ENCODE data around the gene KCNC3. TPM values are rescaled to one million over a fixed set of nuclear protein-coding genes. Genes with fewer than 3 reads are reported as not detected.
A peak's percentile ranks its signal among the peaks of the same experiment; 100 is the strongest.

The KCNC3 gene
- 1 to 10 TPM; 1.4 to 2.0 TPM for total RNA-seq
- total RNA-seq: 0.23 to 0.98 reads per million in 2 donors

DNA sequence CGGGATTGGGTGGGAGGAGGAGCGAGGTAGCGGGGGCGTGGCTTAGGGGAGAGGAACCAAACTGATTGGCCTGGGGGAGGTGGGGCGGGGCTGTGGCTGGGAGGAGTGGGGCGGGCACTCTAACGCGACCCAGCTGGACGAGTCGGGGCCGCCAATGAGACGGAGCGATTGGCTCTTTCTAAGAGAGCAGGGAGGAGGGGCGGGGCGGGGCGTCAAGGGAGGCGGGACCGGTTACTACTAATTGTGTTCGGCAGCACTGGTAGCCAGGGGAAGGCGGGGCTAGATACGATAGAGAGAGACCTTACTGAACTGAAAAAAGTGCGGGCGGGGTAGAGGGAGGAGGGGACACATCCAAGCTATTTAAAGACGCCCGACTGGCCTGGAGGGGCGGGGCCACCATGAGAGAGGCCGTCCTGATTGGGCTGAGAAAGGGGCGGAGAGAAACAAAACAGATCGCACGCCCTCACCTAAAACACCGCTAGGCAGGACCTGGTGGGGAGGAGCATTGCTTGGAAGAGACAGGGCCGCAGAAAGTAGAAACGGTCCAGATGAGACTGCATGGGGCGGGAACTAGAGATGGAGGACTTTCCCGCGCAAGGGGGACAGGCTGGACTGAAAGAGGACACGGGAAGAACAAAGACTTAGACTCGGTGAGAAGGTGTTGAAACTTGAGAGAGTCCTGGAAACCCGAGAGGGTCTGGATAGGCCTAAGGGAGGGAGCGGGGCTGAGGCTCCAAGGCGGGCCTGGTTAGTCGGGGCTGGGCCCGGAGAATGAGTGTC lies at the start of gene KCNC3:
KCNC3 (minus strand) TSS at position 232 of the 780 bp plus-strand sequence. CDS start 295 bp downstream, outside the sequence.
- H3K4me1 Mint-ChIP-seq: peaks cover 43% of the 10 kb centered on the region
- peaks cover 5% of the 10 kb centered on the region for H3K27me3 Mint-ChIP-seq
- H3K36me3 Mint-ChIP-seq (ENCODE audit: low read depth): peaks cover 3% of the 10 kb centered on the region
- DNase-seq (peak; percentile 77 to 96 (median 87)), ATAC-seq (peak; percentile 71)
- no peaks in the 10 kb centered on the region for H3K9me3 ChIP-seq (ENCODE audit: control insufficient read depth, low read length, poor library complexity, severe bottlenecking)
- peak within 1 kb of the TSS; percentile 48 for H3K27ac Mint-ChIP-seq
- H3K4me3 Mint-ChIP-seq: peak within 1 kb of the TSS; percentile 71

DNA sequence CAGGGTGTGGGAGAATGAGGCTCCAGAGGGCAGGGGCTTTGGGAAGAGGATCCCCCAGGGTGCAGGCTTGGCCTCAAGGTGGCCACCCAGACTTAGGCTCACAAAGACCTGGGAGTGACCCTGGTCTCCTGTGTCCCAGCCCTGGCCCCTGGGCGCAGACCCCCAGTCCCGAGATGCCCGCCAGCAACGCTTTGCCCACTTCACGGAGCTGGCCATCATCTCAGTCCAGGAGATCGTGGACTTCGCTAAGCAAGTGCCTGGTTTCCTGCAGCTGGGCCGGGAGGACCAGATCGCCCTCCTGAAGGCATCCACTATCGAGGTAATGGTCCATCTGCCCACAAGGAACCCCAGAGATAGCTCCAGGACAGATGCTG lies 49.7 kb upstream of the KCNC3 start:
- Mint-ChIP-seq H3K27me3 (no peaks in the 10 kb centered on the region), H3K36me3 (ENCODE audit: low read depth) (peaks cover 12% of the 10 kb centered on the region), H3K4me3 (peak overlapping the region; percentile 67), H3K4me1 (peaks cover 30% of the 10 kb centered on the region), H3K27ac (peak overlapping the region; percentile 47)
- ATAC-seq (no peak), DNase-seq (no peak)
- H3K9me3 ChIP-seq (ENCODE audit: control insufficient read depth, low read length, poor library complexity, severe bottlenecking): no peaks in the 10 kb centered on the region

DNA sequence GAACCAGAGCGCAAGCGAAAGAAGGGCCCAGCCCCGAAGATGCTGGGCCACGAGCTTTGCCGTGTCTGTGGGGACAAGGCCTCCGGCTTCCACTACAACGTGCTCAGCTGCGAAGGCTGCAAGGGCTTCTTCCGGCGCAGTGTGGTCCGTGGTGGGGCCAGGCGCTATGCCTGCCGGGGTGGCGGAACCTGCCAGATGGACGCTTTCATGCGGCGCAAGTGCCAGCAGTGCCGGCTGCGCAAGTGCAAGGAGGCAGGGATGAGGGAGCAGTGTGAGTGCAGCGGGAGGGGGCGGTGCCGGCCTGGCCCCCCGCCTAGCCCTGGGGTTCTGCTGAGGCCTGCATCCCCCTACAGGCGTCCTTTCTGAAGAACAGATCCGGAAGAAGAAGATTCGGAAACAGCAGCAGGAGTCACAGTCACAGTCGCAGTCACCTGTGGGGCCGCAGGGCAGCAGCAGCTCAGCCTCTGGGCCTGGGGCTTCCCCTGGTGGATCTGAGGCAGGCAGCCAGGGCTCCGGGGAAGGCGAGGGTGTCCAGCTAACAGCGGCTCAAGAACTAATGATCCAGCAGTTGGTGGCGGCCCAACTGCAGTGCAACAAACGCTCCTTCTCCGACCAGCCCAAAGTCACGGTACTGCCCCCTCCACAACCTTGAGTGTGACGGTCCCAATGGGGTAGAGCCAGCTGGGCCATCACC lies 49.1 kb upstream of the KCNC3 start:
- Mint-ChIP-seq H3K36me3 (ENCODE audit: low read depth) (peaks cover 12% of the 10 kb centered on the region), H3K27me3 (no peaks in the 10 kb centered on the region), H3K4me3 (peak overlapping the region; percentile 36), H3K4me1 (peaks cover 25% of the 10 kb centered on the region), H3K27ac (peak overlapping the region; percentile 82)
- ATAC-seq: no peak
- H3K9me3 ChIP-seq (ENCODE audit: control insufficient read depth, low read length, poor library complexity, severe bottlenecking): no peaks in the 10 kb centered on the region
- no peak for DNase-seq

DNA sequence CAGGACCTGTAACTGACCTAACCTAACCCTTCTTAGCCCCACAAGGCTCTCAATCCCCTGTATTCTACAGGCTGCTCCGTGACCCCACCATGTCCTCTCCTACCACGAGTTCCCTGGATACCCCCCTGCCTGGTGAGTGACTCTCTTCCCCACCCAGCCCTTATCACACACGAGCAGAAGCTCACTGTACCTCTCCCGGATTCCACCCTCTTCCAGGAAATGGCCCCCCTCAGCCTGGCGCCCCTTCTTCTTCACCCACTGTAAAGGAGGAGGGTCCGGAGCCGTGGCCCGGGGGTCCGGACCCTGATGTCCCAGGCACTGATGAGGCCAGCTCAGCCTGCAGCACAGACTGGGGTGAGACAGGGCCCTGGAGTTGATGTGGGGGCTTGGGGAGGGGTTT lies 48.3 kb upstream of the KCNC3 start:
- peaks cover 12% of the 10 kb centered on the region for H3K36me3 Mint-ChIP-seq (ENCODE audit: low read depth)
- peaks cover 22% of the 10 kb centered on the region for H3K4me1 Mint-ChIP-seq
- ATAC-seq (no peak), DNase-seq (no peak)
- no peaks in the 10 kb centered on the region for H3K9me3 ChIP-seq (ENCODE audit: control insufficient read depth, low read length, poor library complexity, severe bottlenecking)
- H3K4me3 Mint-ChIP-seq: peak overlapping the region; percentile 88
- H3K27me3 Mint-ChIP-seq: no peaks in the 10 kb centered on the region
- peak overlapping the region; percentile 82 for H3K27ac Mint-ChIP-seq

DNA sequence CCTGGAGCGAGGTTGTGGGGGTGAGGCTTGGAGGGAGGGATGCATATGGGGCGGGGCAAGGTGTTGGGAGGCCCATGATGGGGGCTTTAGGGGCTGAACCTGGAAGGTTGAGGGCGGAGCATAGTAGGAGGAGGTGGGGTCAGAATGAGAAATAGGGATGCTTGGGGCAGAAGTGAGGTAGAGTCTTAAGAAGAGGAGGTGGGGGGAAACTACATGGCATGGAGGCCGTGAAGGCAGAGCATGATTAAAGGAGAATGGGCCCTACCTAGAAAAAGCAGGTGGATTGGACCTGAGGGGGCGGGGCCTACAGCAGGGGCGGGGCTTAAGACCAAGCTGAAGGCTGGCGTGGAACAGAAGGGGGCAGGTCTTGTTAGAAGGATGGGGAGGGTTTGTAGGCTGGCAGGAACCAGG lies 47.9 kb upstream of the KCNC3 start:
- Mint-ChIP-seq H3K4me3 (peak overlapping the region; percentile 88), H3K4me1 (peaks cover 22% of the 10 kb centered on the region), H3K27me3 (no peaks in the 10 kb centered on the region), H3K27ac (peak overlapping the region; percentile 82), H3K36me3 (ENCODE audit: low read depth) (peaks cover 12% of the 10 kb centered on the region)
- ATAC-seq (peak; percentile 15), DNase-seq (peak; percentile 49 to 56 (median 53))
- H3K9me3 ChIP-seq (ENCODE audit: control insufficient read depth, low read length, poor library complexity, severe bottlenecking): no peaks in the 10 kb centered on the region

DNA sequence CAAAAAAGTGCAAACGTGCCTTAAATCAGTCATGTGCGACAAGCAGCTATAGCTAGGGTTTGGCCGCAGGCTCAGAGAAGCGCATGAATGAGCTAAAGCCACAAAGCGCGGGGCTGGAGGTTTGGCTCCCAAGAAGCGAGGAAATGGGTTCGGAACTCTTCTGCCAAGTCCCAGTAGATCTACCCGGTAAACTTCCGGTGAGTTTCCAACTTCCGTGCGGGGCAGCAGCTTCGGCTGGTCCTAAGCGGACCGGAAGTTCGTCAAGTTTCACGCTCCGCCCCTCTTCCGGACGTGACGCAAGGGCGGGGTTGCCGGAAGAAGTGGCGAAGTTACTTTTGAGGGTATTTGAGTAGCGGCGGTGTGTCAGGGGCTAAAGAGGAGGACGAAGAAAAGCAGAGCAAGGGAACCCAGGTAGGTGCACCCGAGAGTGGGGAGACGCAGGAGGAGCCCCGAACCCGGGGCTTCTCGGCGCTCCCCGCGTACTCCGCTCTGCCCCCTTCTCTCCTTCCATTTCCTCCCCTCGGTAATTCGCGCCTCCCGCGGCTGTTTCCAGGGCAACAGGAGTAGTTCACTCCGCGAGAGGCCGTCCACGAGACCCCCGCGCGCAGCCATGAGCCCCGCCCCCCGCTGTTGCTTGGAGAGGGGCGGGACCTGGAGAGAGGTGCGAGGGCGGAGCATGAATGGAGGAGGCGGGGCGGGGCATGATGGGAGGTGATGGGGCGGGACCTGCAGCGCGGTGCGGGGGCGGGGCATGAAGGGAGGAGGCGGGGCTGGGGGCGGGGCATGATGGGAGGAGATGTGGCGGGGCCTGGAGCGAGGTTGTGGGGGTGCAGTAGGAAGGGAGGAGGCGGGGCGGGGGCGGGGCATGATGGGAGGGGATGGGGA lies 47.2 kb upstream of the KCNC3 start, which contains the start of gene NR1H2:
NR1H2 (plus strand) TSS at position 292 of the 885 bp plus-strand sequence. CDS start 1,149 bp downstream, outside the sequence.
- DNase-seq: peak; percentile 86 to 91 (median 88)
- no peaks in the 10 kb centered on the region for H3K9me3 ChIP-seq (ENCODE audit: control insufficient read depth, low read length, poor library complexity, severe bottlenecking)
- H3K27ac Mint-ChIP-seq: peak within 1 kb of the TSS; percentile 82
- peak; percentile 85 for ATAC-seq
- no peaks in the 10 kb centered on the region for H3K27me3 Mint-ChIP-seq
- peak within 1 kb of the TSS; percentile 88 for H3K4me3 Mint-ChIP-seq
- peaks cover 22% of the 10 kb centered on the region for H3K4me1 Mint-ChIP-seq
- H3K36me3 Mint-ChIP-seq (ENCODE audit: low read depth): peaks cover 12% of the 10 kb centered on the region

DNA sequence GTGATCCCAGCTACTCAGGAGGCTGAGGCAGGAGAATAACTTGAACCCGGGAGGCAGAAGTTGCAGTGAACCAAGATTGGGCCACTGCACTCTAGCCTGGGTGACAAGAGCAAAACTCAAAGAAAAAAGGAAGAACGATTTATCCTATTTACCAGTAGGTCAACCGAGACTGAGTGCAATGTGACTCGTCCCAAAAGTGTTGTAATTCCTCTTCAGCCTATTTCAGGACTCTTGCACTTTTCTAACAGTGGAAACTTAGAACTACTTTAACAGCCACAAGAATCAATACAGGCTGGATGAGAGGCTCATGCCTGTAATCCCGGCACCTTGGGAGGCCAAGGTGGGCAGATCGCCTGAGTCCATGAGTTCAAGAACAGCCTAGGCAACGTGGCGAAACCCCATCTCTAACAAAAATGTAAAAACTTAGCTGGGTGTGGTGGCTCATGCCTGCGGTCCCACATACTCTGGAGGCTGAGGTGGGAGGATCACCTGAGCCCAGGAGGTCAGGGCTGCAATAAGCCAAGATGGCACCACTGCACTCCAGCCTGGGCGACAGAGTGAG lies 42.8 kb upstream of the KCNC3 start:
- DNase-seq (no peak), ATAC-seq (no peak)
- Mint-ChIP-seq H3K36me3 (ENCODE audit: low read depth) (peaks cover under 1% of the 10 kb centered on the region), H3K4me3 (no peak overlapping the region), H3K27ac (no peak overlapping the region), H3K27me3 (no peaks in the 10 kb centered on the region), H3K4me1 (peaks cover 15% of the 10 kb centered on the region)
- no peaks in the 10 kb centered on the region for H3K9me3 ChIP-seq (ENCODE audit: control insufficient read depth, low read length, poor library complexity, severe bottlenecking)

DNA sequence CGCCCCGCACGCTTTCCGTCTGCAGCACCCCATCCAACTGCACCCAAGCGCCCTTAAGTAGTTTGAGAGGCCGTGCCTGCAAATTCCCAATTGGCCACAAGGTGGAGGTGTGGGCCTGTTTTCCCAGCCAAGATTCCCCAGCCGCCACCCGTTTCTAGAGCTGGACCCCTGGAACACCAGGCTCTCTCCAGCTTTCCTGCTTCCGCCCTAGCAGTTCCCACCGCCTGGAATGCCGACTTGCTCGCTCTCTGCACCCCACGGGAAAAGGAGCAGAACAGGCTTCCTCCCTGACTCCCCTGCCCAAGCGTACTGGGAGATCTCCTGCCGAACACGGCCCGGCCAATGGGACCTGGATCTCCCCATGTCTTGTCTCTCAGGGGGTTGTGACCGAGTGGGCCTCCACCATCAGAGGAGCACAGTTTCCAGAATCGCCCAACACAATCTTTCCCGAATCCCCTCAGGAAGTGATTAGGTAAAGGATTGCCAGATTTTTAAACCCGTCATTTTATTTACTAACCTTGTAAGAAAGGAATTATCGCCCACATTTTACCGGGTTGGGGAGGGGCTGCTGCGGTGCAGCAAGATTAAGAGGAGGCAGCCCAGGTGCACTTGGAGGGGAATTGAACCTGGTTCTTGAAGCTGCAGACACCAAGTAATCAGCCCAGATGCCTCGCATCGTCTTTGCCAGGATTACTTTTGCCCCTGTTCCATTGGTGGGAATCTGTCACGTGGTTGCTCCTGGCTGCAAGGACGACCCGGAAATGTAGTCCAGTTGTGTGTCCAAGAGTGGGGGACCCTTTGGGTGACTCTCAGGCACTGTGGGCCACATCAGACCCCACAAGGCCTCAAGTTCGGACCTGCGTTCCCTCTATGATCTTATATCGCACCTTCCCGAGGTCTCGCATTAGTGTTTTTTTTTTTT lies 39.7 kb upstream of the KCNC3 start:
- no peaks in the 10 kb centered on the region for H3K27me3 Mint-ChIP-seq
- peak; percentile 55 to 69 (median 65) for DNase-seq
- peak overlapping the region; percentile 86 for H3K27ac Mint-ChIP-seq
- no peaks in the 10 kb centered on the region for H3K36me3 Mint-ChIP-seq (ENCODE audit: low read depth)
- H3K4me1 Mint-ChIP-seq: peaks cover 21% of the 10 kb centered on the region
- peak overlapping the region; percentile 92 for H3K4me3 Mint-ChIP-seq
- H3K9me3 ChIP-seq (ENCODE audit: control insufficient read depth, low read length, poor library complexity, severe bottlenecking): no peaks in the 10 kb centered on the region
- ATAC-seq: peak; percentile 83

DNA sequence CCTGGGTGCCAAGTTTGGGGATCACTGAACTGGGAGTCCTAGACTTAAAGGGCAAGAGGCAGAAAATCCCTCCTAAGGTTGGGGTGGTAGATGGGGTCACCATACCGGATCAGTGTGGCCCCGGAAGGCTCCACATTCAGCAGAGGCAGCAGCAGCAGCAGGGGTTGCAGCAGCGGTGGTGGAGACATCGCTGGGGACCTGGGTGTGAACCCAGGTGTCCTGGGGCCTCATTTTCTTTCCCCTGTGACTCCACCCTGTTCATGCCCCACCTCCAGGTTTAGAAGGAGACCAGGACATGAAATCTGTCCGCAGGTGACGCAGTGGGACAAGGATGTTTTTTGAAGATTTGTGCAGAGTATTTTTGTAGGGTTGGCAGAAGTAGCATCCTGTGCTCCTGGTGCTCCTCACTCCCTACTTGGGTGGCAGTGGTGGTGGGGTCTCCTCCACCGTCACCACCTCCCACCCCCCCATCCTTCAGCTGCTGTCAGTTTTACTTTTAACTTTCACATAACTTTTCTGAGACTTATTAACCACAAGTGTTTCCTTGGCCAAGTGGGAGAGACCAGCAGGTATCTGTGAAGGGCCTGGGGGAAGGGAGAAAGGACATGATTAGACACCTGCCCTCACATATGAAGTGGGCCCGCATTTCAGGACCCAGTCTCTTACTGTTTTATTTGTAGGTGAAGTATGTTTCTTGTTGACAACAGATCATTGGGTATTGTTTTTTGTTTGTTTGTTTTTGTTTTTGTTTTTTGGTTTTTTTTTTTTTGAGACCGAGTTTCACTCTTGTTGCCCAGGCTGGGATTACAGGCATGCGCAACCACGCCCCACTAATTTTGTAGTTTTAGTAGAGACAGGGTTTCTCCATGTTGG lies 36.5 kb upstream of the KCNC3 start, which contains the start of gene NAPSA:
NAPSA (minus strand) TSS at position 206 of the 873 bp plus-strand sequence; CDS start at position 188, 18 bp downstream.
- no peaks in the 10 kb centered on the region for H3K27me3 Mint-ChIP-seq
- ATAC-seq: no peak
- peaks cover 30% of the 10 kb centered on the region for H3K4me1 Mint-ChIP-seq

DNA sequence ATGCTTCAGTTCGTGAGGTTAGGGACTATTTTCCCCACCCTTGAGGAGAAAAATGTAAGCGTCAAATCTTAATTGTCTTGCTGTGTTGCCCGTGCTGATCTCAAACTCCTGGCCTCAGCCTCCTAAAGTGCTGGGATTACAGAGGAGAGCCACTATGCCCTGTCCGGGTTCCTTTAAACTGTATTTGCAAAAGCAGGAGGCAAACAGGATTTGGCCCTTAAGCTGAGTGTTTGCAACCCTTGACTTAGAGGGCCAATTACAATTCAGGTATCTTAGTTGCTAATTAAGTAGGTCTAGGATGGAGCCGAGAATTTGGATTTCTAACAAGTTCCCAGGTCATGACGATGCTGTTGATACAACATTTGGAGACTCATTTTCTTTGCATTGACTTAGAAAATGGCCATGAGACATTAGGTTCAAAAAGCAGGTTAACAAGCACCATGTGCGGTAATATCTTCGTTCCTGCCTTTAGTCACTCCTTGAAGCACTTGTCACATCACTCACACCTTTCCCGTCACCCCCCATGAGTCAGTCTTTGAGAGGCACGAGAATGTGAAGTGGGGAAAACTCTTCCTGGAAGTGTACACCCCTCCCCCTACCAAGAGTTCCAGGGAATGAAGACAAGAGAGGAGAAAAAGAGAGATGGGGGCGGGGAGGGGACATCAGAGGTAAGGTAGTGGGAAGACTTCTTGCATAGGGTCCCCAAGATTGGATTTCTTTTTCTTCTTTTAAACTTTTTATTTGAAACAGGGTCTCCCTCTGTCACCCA lies 33.7 kb upstream of the KCNC3 start:
- H3K36me3 Mint-ChIP-seq (ENCODE audit: low read depth): no peaks in the 10 kb centered on the region
- DNase-seq (no peak), ATAC-seq (no peak)
- no peaks in the 10 kb centered on the region for H3K27me3 Mint-ChIP-seq
- H3K4me3 Mint-ChIP-seq: no peak overlapping the region
- no peaks in the 10 kb centered on the region for H3K9me3 ChIP-seq (ENCODE audit: control insufficient read depth, low read length, poor library complexity, severe bottlenecking)
- H3K4me1 Mint-ChIP-seq: peaks cover 34% of the 10 kb centered on the region
- no peak overlapping the region for H3K27ac Mint-ChIP-seq

More for the DNA sequence above, 36.5 kb upstream of the KCNC3 start, which contains the start of gene NAPSA:
- no peak for DNase-seq
- peak within 1 kb of the TSS; percentile 63 for H3K4me3 Mint-ChIP-seq
- H3K9me3 ChIP-seq (ENCODE audit: control insufficient read depth, low read length, poor library complexity, severe bottlenecking): no peaks in the 10 kb centered on the region
- H3K36me3 Mint-ChIP-seq (ENCODE audit: low read depth): no peaks in the 10 kb centered on the region
- H3K27ac Mint-ChIP-seq: peak within 1 kb of the TSS; percentile 84
